Nephron (organoid): ENCODE data around the gene ORC2.
A peak's percentile ranks its signal among the peaks of the same experiment; 100 is the strongest.
"Not testable (repeated sequence)": the region's sequence is repeated elsewhere in the genome, so short reads cannot be mapped to it uniquely, and the experiment has no call there.

Experiments
- H3K27ac Mint-ChIP-seq, 3 experiments: 2 replicates each; pipeline ENCODE4 v1.8.0; 2020; ENCODE audit warnings: mixed read lengths in 3 of 3, mild to moderate bottlenecking in 2 of 3, moderate library complexity in 1 of 3
- H3K27me3 Mint-ChIP-seq: 2 replicates; pipeline ENCODE4 v1.8.0; 2021; ENCODE audit warnings: low read depth, mild to moderate bottlenecking, moderate library complexity, mixed read lengths
- H3K36me3 Mint-ChIP-seq: 2 replicates; pipeline ENCODE4 v1.8.0; 2020; ENCODE audit warnings: low read depth, mixed read lengths
- H3K4me1 Mint-ChIP-seq: 2 replicates; pipeline ENCODE4 v1.8.0; 2020; ENCODE audit warnings: mixed read lengths
- H3K4me3 Mint-ChIP-seq, 3 experiments: 2 replicates each; pipeline ENCODE4 v1.8.0; 2020; ENCODE audit warnings: mild to moderate bottlenecking in 3 of 3, mixed read lengths in 3 of 3, moderate library complexity in 2 of 3
- H3K9me3 Mint-ChIP-seq: 2 replicates; pipeline ENCODE4 v1.8.0; 2020; ENCODE audit warnings: mixed read lengths
- CTCF ChIP-seq, 3 experiments: fragments of 200-600 bp; sonication (generic); IDR thresholded peaks; one replicate each; pipeline ENCODE4 v1.5.0; 2021; ENCODE audit warnings: antibody characterized with exemption in 3 of 3; ENCODE audit not compliant: unreplicated experiment in 3 of 3

ORC2 gene

GRCh38 chr2:200968735-200969134, 5.3 kb upstream of the ORC2 start:
- no peak for TF ChIP-seq CTCF (IDR thresholded peaks at IDR 0.05; ENCODE audit: unreplicated experiment in 3 of 3)
- Mint-ChIP-seq H3K27me3 (no peaks in the 10 kb centered on the region), H3K36me3 (peaks cover 3% of the 10 kb centered on the region), H3K4me1 (peaks cover 14% of the 10 kb centered on the region), H3K4me3 (no peak overlapping the region), H3K27ac (peak overlapping the region in 1 of 3 experiments; percentile 7), H3K9me3 (no peaks in the 10 kb centered on the region)

- Mint-ChIP-seq H3K4me1 (peaks cover 18% of the 10 kb centered on the region), H3K27ac (peak overlapping the region in 1 of 3 experiments; percentile 7), H3K27me3 (no peaks in the 10 kb centered on the region), H3K36me3 (peaks cover 3% of the 10 kb centered on the region), H3K9me3 (no peaks in the 10 kb centered on the region), H3K4me3 (no peak overlapping the region)
- no peak for TF ChIP-seq CTCF (IDR thresholded peaks at IDR 0.05; ENCODE audit: unreplicated experiment in 3 of 3)
These were observed 4.7 kb upstream of the ORC2 start for GRCh38 chr2:200968162-200968561.

- no peaks in the 10 kb centered on the region for H3K27me3 Mint-ChIP-seq
- no peak for TF ChIP-seq CTCF (IDR thresholded peaks at IDR 0.05; ENCODE audit: unreplicated experiment in 3 of 3)
- H3K27ac Mint-ChIP-seq, result no peak overlapping the region
- no peaks in the 10 kb centered on the region for H3K9me3 Mint-ChIP-seq
- H3K36me3 Mint-ChIP-seq, result peaks cover 3% of the 10 kb centered on the region
- H3K4me1 Mint-ChIP-seq, result peaks cover 29% of the 10 kb centered on the region
- peak overlapping the region in 1 of 3 experiments; percentile 45 for H3K4me3 Mint-ChIP-seq
These were observed 3.3 kb upstream of the ORC2 start for GRCh38 chr2:200966770-200967169.

GRCh38 chr2:200964498-200964897, 1.0 kb upstream of the ORC2 start:
- H3K27me3 Mint-ChIP-seq, result no peaks in the 10 kb centered on the region
- H3K4me3 Mint-ChIP-seq, result peak overlapping the region; percentile 98 to 100 (median 98)
- peaks cover 3% of the 10 kb centered on the region for H3K36me3 Mint-ChIP-seq
- peak overlapping the region; percentile 98 to 99 (median 99) for H3K27ac Mint-ChIP-seq
- no peak for TF ChIP-seq CTCF (IDR thresholded peaks at IDR 0.05; ENCODE audit: unreplicated experiment in 3 of 3)
- H3K9me3 Mint-ChIP-seq, result no peaks in the 10 kb centered on the region
- peaks cover 34% of the 10 kb centered on the region for H3K4me1 Mint-ChIP-seq

- Mint-ChIP-seq H3K4me3 (peak overlapping the region; percentile 98 to 100 (median 98)), H3K4me1 (peaks cover 34% of the 10 kb centered on the region), H3K27ac (peak overlapping the region; percentile 98 to 99 (median 99))
- not testable (repeated sequence) for H3K27me3 Mint-ChIP-seq, H3K9me3 Mint-ChIP-seq, H3K36me3 Mint-ChIP-seq
These were observed 425 bp upstream of the ORC2 start for GRCh38 chr2:200963918-200964252.

GRCh38 chr2:200962811-200963123, 693 bp downstream of the ORC2 start:
- no peak for TF ChIP-seq CTCF (IDR thresholded peaks at IDR 0.05; ENCODE audit: unreplicated experiment in 3 of 3)
- H3K27ac Mint-ChIP-seq, result peak overlapping the region; percentile 98 to 99 (median 99)
- peak overlapping the region; percentile 98 to 100 (median 98) for H3K4me3 Mint-ChIP-seq
- H3K4me1 Mint-ChIP-seq, result peaks cover 34% of the 10 kb centered on the region
- H3K36me3 Mint-ChIP-seq, result peaks cover 3% of the 10 kb centered on the region
- H3K9me3 Mint-ChIP-seq, result no peaks in the 10 kb centered on the region
- H3K27me3 Mint-ChIP-seq, result no peaks in the 10 kb centered on the region
